Fibroblast of peridontal ligament (primary cell): Measurements from ENCODE around the gene HNRNPA2B1.
"Not testable (repeated sequence)": the region's sequence is repeated elsewhere in the genome, so short reads cannot be mapped to it uniquely, and the experiment has no call there.

Experiments used
- DNase-seq: peaks from one replicate; pipeline ENCODE4 v3.0.0-alpha.2; 2010; ENCODE audit errors: extremely low read depth

HNRNPA2B1 gene

GRCh38 chr7:26185131-26185843 lies 15.3 kb downstream of the HNRNPA2B1 start:
- no peak for DNase-seq

- not testable (repeated sequence) for DNase-seq
These were observed 16.1 kb downstream of the HNRNPA2B1 start for GRCh38 chr7:26184281-26185101.

- peak; percentile 38 for DNase-seq
These were observed 16.8 kb downstream of the HNRNPA2B1 start for GRCh38 chr7:26183545-26184280.

- no peak for DNase-seq
These were observed 17.8 kb downstream of the HNRNPA2B1 start for GRCh38 chr7:26182706-26183105.

DNA sequence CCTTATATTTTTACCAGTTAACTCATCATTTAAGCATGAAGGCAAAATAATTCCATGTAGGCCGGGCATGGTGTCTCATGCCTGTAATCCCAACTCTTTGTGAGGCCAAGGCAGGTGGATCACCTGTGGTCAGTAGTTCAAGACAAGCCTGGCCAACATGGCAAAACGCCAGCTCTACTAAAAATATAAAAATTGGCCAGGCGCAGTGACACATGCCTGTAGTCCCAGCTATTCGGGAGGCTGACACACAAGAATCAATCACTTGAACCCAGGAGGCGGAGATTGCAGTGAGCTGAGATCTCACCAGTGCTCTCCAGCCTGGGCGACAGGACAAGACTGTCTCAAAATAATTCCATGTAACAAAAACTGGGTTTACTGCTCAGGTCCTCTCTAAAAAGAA lies 18.3 kb downstream of the HNRNPA2B1 start:
- no peak for DNase-seq

DNA sequence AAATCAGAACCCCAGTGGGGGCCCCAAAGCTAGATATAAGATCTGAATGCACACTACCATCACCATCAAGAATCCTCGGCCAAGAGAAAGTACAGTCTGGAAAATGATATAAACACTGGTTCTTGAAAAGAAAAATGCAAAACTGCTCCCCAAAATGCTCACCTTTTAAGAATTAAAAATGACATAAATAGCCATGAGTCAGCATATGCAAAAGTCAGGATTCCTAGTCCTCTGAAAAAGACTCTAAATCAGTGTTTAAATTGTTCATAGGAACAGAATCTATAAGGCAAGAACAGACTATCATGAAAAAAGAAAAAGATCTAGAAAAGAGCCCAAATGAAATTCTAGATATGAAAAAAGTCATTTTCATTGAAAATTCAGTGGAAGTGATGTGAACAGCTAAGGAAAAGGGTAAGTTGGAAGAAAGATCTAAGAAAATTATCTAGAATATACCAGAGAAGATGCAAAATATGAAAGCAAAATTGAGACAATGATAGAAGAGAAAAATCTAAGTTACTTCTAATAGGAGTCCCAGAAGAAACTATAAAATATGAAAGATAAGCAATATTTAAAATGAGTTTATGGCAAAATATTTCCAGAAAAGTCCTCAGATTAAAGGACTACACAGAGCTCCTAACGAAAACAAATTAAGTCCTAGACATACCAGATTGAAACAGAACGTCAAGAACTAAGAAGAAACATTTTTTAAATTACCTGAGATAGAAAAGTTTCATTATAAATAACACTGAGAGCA lies 18.9 kb downstream of the HNRNPA2B1 start:
- no peak for DNase-seq

- no peak for DNase-seq
These were observed 19.8 kb downstream of the HNRNPA2B1 start for GRCh38 chr7:26180792-26181198.

GRCh38 chr7:26179826-26180497 lies 20.6 kb downstream of the HNRNPA2B1 start:
- DNase-seq = no peak

DNA sequence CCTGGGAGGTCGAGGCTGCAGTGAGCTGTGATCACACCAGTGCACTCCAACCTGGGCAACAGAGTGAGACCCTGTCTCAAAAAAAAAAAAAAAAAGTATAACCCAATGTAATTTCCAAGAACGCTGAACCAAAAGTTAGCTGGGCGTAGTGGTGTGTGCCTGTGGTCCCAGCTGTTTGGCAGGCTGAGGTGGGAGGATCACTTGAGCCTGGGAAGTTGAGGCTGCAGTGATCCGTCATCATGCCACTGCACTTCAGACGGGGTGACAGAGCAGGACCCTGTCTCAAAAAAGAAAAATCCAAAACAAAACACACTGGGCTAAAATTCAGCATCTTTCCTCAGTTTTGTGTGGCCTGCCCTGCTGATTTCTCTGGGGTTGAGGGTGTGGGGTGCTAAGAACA lies 21.1 kb downstream of the HNRNPA2B1 start:
- no peak for DNase-seq

GRCh38 chr7:26178272-26178960 lies 22.1 kb downstream of the HNRNPA2B1 start:
- no peak for DNase-seq

DNA sequence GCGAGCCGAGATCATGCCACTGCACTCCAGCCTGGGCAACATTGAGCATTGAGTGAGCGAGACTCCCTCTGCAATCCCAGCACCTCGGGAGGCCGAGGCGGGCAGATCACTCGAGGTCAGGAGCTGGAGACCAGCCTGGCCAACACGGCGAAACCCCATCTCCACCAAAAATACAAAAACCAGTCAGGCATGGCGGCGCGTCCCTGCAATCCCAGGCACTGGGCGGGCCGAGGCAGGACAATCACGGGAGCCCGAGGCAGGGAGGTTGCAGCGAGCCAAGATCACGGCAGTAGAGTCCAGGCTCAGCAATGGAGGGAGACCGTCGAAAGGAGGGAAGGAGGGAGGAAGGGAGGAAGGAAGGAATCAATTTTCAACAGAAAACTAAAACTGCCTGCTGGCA lies 23.3 kb downstream of the HNRNPA2B1 start:
- not testable (repeated sequence) for DNase-seq

DNA sequence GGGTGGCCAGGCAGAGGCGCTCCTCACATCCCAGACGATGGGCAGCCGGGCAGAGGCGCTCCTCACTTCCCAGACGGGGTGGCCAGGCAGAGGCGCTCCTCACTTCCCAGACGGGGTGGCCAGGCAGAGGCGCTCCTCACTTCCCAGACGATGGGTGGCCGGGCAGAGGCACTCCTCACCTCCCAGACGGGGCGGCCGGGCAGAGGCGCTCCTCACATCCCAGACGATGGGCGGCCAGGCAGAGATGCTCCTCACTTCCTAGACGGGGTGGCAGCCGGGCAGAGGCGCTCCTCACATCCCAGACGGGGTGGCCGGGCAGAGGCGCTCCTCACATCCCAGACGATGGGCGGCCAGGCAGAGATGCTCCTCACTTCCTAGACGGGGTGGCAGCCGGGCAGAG lies 23.9 kb downstream of the HNRNPA2B1 start:
- DNase-seq = not testable (repeated sequence)

- not testable (repeated sequence) for DNase-seq
These were observed 24.6 kb downstream of the HNRNPA2B1 start for GRCh38 chr7:26175903-26176302.

DNA sequence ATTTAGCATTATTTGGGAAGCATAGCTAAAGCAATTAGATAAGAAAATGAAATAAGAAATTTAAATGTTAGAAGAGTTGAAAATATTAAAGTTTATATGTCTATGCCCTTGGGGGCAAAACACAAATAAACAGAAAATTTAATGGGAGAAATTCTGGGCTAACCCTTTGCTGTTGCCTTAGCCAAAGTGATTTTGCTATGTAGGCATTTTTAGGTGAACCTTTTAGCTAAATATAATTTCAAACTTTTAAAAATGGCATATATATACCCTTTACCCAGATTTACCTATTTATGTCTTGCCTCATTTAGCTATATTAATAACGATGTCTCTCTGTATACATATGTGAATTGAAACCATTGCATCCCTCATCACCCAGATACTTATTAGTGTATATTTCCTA lies 28.5 kb downstream of the HNRNPA2B1 start:
- no peak for DNase-seq

DNA sequence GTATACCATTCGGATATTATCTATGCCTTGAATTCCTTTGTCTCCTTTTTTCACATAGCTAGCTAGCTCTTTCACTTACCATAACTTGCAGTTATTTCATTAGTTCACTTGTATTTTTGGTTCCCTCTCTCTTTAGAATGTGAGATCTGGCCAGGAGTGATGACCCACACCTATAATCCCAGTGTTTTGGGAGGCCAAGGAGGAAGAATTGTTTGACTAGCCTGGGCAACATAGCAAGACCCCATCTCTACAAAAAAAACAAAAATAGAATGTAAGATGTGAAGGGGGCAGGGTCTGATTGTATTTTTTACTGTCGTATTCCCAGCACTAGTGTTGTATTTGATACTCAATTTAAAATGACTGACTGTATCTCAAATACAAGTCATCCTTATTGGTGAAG lies 28.9 kb downstream of the HNRNPA2B1 start:
- DNase-seq = no peak

GRCh38 chr7:26170663-26171062 lies 29.9 kb downstream of the HNRNPA2B1 start:
- no peak for DNase-seq

- DNase-seq = no peak
These were observed 31.3 kb downstream of the HNRNPA2B1 start for GRCh38 chr7:26169271-26169670.

GRCh38 chr7:26168458-26169023 lies 32.0 kb downstream of the HNRNPA2B1 start:
- DNase-seq = no peak

DNA sequence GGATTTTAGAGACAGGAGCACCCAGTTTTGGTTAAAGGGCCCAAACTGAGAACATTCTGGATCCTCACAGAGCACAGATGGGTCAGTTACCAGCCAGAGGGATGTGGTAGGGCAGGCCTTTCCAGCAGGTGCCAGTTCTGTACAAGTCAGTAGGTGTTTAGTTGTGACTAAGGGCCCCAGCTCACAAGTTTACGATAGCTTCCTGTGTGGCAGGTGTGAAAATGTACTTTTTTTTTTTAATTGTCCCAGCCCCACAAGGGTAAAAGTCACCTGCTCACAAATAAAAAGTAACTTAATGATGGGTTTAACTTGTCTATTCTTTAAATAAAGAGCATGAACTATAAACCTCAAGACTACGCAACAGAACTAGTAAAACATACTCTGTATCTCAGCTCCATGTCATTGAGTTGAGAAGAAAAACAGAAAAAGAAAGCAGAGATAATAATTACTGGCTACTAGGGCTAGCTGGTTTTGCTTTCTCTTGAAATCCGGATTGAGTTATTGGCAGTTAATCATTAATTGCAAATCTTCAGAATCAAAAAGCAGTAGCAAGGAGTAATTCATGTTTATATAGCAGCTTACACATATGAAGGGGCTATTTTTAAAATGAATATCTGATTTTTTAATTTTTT lies 33.1 kb downstream of the HNRNPA2B1 start:
- DNase-seq = no peak
